Measurements from ENCODE around the gene APAF1. TPM values are rescaled to one million over a fixed set of nuclear protein-coding genes. Genes with fewer than 3 reads are reported as not detected.

The APAF1 gene
- total and polyA plus RNA-seq, 12 donors, result 2.0 to 9.9 (median 4.0) TPM

GRCh38 chr12:98679611-98680005 is 34.5 kb downstream of the APAF1 start:
- ATAC-seq (no peak), DNase-seq (no peak)
- H3K9me3 ChIP-seq, result no peaks in the 10 kb centered on the region
- no peak for TF ChIP-seq CTCF (IDR thresholded peaks at IDR 0.05)
- intact Hi-C loops (cut with DNase I), result no loop called here
- no peaks in the 10 kb centered on the region for H3K27me3 ChIP-seq
- no peak overlapping the region for H3K4me3 ChIP-seq
- no peaks in the 10 kb centered on the region for H3K4me1 ChIP-seq
- no peak overlapping the region for H3K27ac ChIP-seq
- 96 to 98% methylated on average over 15 of the region's 15 CpGs for WGBS, 2 donors
- H3K36me3 ChIP-seq, result peaks cover 0 to 100% (median 40%) of the 10 kb centered on the region in 9 donors

- intact Hi-C loops (cut with DNase I), result no loop called here
- 98% methylated on average over 2 of the region's 2 CpGs for WGBS, 2 donors
- Histone ChIP-seq H3K36me3 (peaks cover 0 to 100% (median 59%) of the 10 kb centered on the region in 9 donors), H3K27me3 (no peaks in the 10 kb centered on the region), H3K4me3 (no peak overlapping the region), H3K27ac (no peak overlapping the region), H3K4me1 (no peaks in the 10 kb centered on the region), H3K9me3 (no peaks in the 10 kb centered on the region)
- DNase-seq, result no peak
- ATAC-seq, result no peak
- TF ChIP-seq CTCF (IDR thresholded peaks at IDR 0.05), result no peak
These were observed 39.1 kb downstream of the APAF1 start for GRCh38 chr12:98684199-98684598.

GRCh38 chr12:98686603-98687002 is 41.5 kb downstream of the APAF1 start:
- Histone ChIP-seq H3K27ac (no peak overlapping the region), H3K27me3 (no peaks in the 10 kb centered on the region), H3K4me3 (no peak overlapping the region), H3K4me1 (peaks cover 0 to 5% (median 0%) of the 10 kb centered on the region in 9 donors), H3K36me3 (peaks cover 0 to 97% (median 43%) of the 10 kb centered on the region in 9 donors), H3K9me3 (no peaks in the 10 kb centered on the region)
- 90 to 94% methylated on average over 2 of the region's 2 CpGs for WGBS, 2 donors
- ATAC-seq, result no peak
- TF ChIP-seq CTCF (IDR thresholded peaks at IDR 0.05), result no peak
- intact Hi-C loops (cut with DNase I), result no loop called here
- DNase-seq, result no peak

- peaks cover 0 to 13% (median 0%) of the 10 kb centered on the region in 11 donors for H3K9me3 ChIP-seq
- no peak for ATAC-seq
- H3K4me3 ChIP-seq, result no peak overlapping the region
- peak overlapping the region in 1 of 10 donors; percentile 62 for H3K27ac ChIP-seq
- no peak for TF ChIP-seq CTCF (IDR thresholded peaks at IDR 0.05)
- no peaks in the 10 kb centered on the region for H3K27me3 ChIP-seq
- intact Hi-C loops (cut with DNase I), result loop anchor here in 2 of 10 donors (10.0 kb wide), 2 partner anchors 243 to 313 kb away; no protein-coding TSS in a partner anchor
- H3K4me1 ChIP-seq, result peaks cover 0 to 5% (median 0%) of the 10 kb centered on the region in 9 donors
- DNase-seq, result no peak
- peaks cover 0 to 87% (median 10%) of the 10 kb centered on the region in 9 donors for H3K36me3 ChIP-seq
These were observed 46.3 kb downstream of the APAF1 start for GRCh38 chr12:98691351-98691750.
